HFF-Myc (cell line): Measurements from ENCODE around the gene OSBPL5.

Experiments used
- DNase-seq: peaks from one replicate; pipeline ENCODE4 v3.0.0-alpha.2; 2011; ENCODE audit warnings: low read depth; ENCODE audit errors: extremely low read depth
- H3K4me3 ChIP-seq: replicated peaks from 2 replicates; pipeline ENCODE4 v1.5.1; 2011; ENCODE audit warnings: low read depth, mild to moderate bottlenecking, control low read depth, low read length
- CTCF ChIP-seq: IDR thresholded peaks from 2 replicates; pipeline ENCODE4 v1.5.1; 2012; ENCODE audit warnings: mild to moderate bottlenecking, low read depth, low read length, control low read depth; ENCODE audit errors: missing control alignments

The OSBPL5 gene

GRCh38 chr11:3178349-3178748 is 13.2 kb upstream of the OSBPL5 start:
- no peak overlapping the region for H3K4me3 ChIP-seq
- TF ChIP-seq CTCF: no peak
- DNase-seq: no peak

GRCh38 chr11:3177931-3178330 is 12.8 kb upstream of the OSBPL5 start:
- DNase-seq: no peak
- no peak overlapping the region for H3K4me3 ChIP-seq
- no peak for TF ChIP-seq CTCF

GRCh38 chr11:3176487-3176886 is 11.4 kb upstream of the OSBPL5 start:
- TF ChIP-seq CTCF: no peak
- H3K4me3 ChIP-seq: no peak overlapping the region
- no peak for DNase-seq

DNA sequence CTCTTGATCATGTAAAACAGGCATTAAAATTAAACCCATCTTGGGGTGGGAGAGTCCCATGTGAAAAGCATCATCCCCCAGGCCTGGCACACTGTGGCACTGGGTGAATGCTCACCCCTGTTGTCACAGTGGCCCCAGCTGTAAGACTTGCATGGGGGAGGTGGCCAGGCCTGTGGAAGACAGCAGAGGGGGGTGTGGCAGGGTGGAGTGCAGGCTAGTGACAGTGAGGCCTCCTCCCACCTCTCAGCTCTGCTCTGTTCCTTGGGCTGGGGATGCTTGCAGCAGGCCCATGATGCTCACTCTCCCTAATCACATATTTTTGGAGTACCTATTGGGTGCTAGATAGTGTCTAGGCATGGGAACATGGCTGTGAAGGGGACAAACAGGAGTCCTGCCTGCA is 10.1 kb upstream of the OSBPL5 start:
- no peak overlapping the region for H3K4me3 ChIP-seq
- DNase-seq: no peak
- no peak for TF ChIP-seq CTCF

GRCh38 chr11:3174387-3174786 is 9.3 kb upstream of the OSBPL5 start:
- no peak overlapping the region for H3K4me3 ChIP-seq
- DNase-seq: no peak
- no peak for TF ChIP-seq CTCF

DNA sequence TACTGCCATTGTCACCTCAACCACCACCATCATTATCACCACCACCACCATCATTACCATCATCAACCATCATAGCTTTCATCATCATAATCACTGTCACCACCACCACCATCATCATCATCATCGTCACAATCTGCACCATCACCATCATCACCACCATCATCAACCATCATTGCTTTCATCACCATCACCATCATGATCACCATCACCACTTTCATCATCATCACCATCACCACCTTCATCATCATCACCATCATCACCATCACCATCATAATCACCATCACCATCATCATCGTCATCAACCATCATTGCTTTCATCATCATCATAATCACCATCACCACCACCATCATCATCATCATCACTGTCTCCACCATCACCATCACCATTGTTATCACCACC is 8.7 kb upstream of the OSBPL5 start:
- no peak for TF ChIP-seq CTCF
- H3K4me3 ChIP-seq: no peak overlapping the region
- DNase-seq: no peak

DNA sequence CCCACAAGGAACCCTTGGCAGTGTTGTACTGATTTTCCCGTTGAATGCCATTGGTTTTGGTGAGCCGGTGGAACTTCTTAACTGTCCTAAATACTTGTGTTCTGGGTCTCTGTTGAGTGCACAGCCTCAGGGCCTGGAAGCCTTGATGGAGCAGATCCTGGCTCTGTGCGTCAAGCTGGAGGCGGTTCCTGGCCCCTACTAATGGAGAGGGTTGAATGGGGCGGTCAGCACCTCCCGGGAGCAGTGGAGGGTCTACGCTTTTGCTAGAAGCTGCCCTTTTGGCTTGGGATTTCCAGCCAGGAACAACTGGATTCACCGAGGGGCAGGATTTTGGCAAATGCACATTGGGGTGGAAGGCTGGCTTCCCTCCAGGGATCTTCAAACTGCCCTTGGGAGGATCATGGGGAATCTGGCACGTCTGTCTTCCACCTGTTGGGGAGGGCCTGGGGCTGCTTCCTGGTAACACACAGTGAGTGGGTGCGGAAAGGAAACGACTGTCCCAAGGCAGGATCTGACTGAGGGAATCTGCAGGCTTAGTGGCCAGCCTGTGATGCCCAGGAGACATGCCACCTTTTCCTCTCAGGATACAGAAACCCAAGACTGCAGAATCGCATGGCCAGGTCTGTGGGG is 6.9 kb upstream of the OSBPL5 start:
- no peak for TF ChIP-seq CTCF
- DNase-seq: no peak
- no peak overlapping the region for H3K4me3 ChIP-seq
